ENCODE results near the gene FKBP2. TPM values are rescaled to one million over a fixed set of nuclear protein-coding genes. Genes with fewer than 3 reads are reported as not detected.

Gene FKBP2
- total and polyA plus RNA-seq, 2 experiments from 2014 or later = 57.7 to 349 TPM

- TF ChIP-seq, protein P1, sequence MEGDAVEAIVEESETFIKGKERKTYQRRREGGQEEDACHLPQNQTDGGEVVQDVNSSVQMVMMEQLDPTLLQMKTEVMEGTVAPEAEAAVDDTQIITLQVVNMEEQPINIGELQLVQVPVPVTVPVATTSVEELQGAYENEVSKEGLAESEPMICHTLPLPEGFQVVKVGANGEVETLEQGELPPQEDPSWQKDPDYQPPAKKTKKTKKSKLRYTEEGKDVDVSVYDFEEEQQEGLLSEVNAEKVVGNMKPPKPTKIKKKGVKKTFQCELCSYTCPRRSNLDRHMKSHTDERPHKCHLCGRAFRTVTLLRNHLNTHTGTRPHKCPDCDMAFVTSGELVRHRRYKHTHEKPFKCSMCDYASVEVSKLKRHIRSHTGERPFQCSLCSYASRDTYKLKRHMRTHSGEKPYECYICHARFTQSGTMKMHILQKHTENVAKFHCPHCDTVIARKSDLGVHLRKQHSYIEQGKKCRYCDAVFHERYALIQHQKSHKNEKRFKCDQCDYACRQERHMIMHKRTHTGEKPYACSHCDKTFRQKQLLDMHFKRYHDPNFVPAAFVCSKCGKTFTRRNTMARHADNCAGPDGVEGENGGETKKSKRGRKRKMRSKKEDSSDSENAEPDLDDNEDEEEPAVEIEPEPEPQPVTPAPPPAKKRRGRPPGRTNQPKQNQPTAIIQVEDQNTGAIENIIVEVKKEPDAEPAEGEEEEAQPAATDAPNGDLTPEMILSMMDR (IDR thresholded peaks at IDR 0.05; ENCODE audit: poor library complexity) = no peak
- TF ChIP-seq EZH2 (IDR thresholded peaks at IDR 0.05; ENCODE audit: borderline replicate concordance) = no peak
- TF ChIP-seq EZH2phosphoT487 (IDR thresholded peaks at IDR 0.05; ENCODE audit: low read depth, severe bottlenecking, unreplicated experiment) = no peak
- Histone ChIP-seq H2AFZ (no peak overlapping the region), H3K4me3 (no peak overlapping the region), H3K27ac (no peak overlapping the region), H3K36me3 (replicated peaks; ENCODE audit: insufficient read depth, low read depth) (no peaks in the 10 kb centered on the region), H4K20me1 (ENCODE audit: insufficient read depth, poor library complexity, severe bottlenecking) (no peaks in the 10 kb centered on the region), H3K9me2 (replicated peaks; ENCODE audit: insufficient read depth) (no peaks in the 10 kb centered on the region), H3K27me3 (no peaks in the 10 kb centered on the region), H3K4me2 (no peak overlapping the region), H3K4me1 (ENCODE audit: insufficient read depth) (peaks cover 18% of the 10 kb centered on the region), H3K9me3 (ENCODE audit: low read depth) (no peaks in the 10 kb centered on the region), H3K79me2 (peaks cover 21% of the 10 kb centered on the region)
- 89% methylated on average over 9 of the region's 9 CpGs for whole genome bisulfite sequencing (ENCODE audit: low lambda C conversion rate, missing lambda C conversion rate)
- no peak for DNase-seq (ENCODE audit: low spot score)
These were observed 18.3 kb upstream of the FKBP2 start for GRCh38 chr11:64222651-64223000.

DNA sequence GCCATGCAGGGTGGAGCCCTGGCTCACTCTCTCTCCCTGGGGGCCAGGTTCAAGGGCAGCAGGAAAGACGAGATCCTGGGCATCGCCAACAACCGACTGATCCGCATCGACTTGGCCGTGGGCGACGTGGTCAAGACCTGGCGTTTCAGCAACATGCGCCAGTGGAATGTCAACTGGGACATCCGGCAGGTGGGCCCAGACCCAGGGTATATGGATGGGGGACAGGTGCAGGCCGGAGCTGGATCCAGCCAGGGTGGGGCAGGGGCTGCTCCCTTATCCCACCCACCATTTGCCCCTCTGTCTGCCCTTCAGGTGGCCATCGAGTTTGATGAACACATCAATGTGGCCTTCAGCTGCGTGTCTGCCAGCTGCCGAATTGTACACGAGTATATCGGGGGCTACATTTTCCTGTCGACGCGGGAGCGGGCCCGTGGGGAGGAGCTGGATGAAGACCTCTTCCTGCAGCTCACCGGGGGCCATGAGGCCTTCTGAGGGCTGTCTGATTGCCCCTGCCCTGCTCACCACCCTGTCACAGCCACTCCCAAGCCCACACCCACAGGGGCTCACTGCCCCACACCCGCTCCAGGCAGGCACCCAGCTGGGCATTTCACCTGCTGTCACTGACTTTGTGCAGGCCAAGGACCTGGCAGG lies 17.8 kb upstream of the FKBP2 start:
- DNase-seq (ENCODE audit: low spot score) = no peak

GRCh38 chr11:64224151-64224890 lies 16.6 kb upstream of the FKBP2 start:
- H3K27me3 ChIP-seq = no peaks in the 10 kb centered on the region
- TF ChIP-seq, protein P1 (IDR thresholded peaks at IDR 0.05; ENCODE audit: poor library complexity) = no peak
- TF ChIP-seq EZH2 (IDR thresholded peaks at IDR 0.05; ENCODE audit: borderline replicate concordance) (no peak), EZH2phosphoT487 (IDR thresholded peaks at IDR 0.05; ENCODE audit: low read depth, severe bottlenecking, unreplicated experiment) (no peak)
- no peak for DNase-seq (ENCODE audit: low spot score)
- H3K9me3 ChIP-seq (ENCODE audit: low read depth) = no peaks in the 10 kb centered on the region
- no peaks in the 10 kb centered on the region for H4K20me1 ChIP-seq (ENCODE audit: insufficient read depth, poor library complexity, severe bottlenecking)
- H2AFZ ChIP-seq = no peak overlapping the region
- peaks cover 18% of the 10 kb centered on the region for H3K4me1 ChIP-seq (ENCODE audit: insufficient read depth)
- no peak overlapping the region for H3K27ac ChIP-seq
- 92% methylated on average over 17 of the region's 17 CpGs for WGBS (ENCODE audit: low lambda C conversion rate, missing lambda C conversion rate)
- no peak overlapping the region for H3K4me3 ChIP-seq
- peak overlapping the region; percentile 94 for H3K4me2 ChIP-seq
- H3K36me3 ChIP-seq (replicated peaks; ENCODE audit: insufficient read depth, low read depth) = no peaks in the 10 kb centered on the region
- no peaks in the 10 kb centered on the region for H3K9me2 ChIP-seq (replicated peaks; ENCODE audit: insufficient read depth)
- H3K79me2 ChIP-seq = peaks cover 25% of the 10 kb centered on the region

More for the DNA sequence above, 17.8 kb upstream of the FKBP2 start:
- TF ChIP-seq EZH2phosphoT487 (IDR thresholded peaks at IDR 0.05; ENCODE audit: low read depth, severe bottlenecking, unreplicated experiment) (no peak), EZH2 (IDR thresholded peaks at IDR 0.05; ENCODE audit: borderline replicate concordance) (no peak)
- TF ChIP-seq, protein P1 (IDR thresholded peaks at IDR 0.05; ENCODE audit: poor library complexity) = no peak
- WGBS (ENCODE audit: low lambda C conversion rate, missing lambda C conversion rate) = 95% methylated on average over 24 of the region's 24 CpGs
- Histone ChIP-seq H3K4me3 (no peak overlapping the region), H3K79me2 (peaks cover 24% of the 10 kb centered on the region), H3K36me3 (replicated peaks; ENCODE audit: insufficient read depth, low read depth) (no peaks in the 10 kb centered on the region), H3K27me3 (no peaks in the 10 kb centered on the region), H3K4me1 (ENCODE audit: insufficient read depth) (peaks cover 18% of the 10 kb centered on the region), H3K4me2 (no peak overlapping the region), H4K20me1 (ENCODE audit: insufficient read depth, poor library complexity, severe bottlenecking) (no peaks in the 10 kb centered on the region), H3K9me3 (ENCODE audit: low read depth) (no peaks in the 10 kb centered on the region), H3K27ac (no peak overlapping the region), H3K9me2 (replicated peaks; ENCODE audit: insufficient read depth) (no peaks in the 10 kb centered on the region), H2AFZ (no peak overlapping the region)

Measured in hepatocyte (in vitro differentiated cells).